GM21529 (cell line): ENCODE data around the gene IL1RL2.

ENCODE experiments used
- ATAC-seq: cut with Tn5 transposase; IDR thresholded peaks from one replicate; pipeline ENCODE4 v1.9.1; 2021; ENCODE audit not compliant: unreplicated experiment

IL1RL2 gene

DNA sequence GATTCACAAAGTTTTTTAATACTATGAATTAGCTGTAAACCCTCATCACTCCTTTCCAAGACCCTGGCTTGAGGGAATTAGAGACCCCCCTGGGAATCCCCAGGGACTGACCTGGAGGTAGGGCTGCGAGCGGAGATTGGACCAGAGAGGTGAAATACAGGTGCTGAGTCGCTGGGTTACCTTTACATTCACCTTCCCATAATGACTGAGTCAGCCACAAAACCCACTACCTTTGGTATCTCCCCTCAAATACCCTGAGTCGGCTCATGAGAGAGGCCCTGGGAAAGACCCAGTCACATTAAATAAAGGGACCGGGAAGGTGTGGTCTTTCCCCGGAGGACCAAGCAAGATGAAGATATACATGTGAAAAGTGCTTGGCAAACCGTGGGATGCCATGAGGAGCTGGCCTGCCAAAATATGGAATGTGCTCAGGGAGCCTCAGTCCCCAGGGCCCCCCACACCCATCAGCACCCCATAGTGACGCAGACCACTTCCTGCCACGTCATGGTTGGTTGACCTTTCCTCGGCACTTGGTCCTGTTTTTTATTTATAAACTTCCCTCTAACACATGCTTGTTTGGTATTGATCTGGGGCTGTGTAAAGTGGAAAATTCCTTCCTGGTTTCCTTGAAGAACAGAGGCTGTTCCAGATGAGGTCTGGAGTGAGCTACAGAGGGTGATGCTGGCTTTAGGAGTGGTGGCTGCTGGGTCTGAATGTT is 51.4 kb downstream of the IL1RL2 start:
- no peak for ATAC-seq

GRCh38 chr2:102238778-102239177 is 52.0 kb downstream of the IL1RL2 start:
- no peak for ATAC-seq

DNA sequence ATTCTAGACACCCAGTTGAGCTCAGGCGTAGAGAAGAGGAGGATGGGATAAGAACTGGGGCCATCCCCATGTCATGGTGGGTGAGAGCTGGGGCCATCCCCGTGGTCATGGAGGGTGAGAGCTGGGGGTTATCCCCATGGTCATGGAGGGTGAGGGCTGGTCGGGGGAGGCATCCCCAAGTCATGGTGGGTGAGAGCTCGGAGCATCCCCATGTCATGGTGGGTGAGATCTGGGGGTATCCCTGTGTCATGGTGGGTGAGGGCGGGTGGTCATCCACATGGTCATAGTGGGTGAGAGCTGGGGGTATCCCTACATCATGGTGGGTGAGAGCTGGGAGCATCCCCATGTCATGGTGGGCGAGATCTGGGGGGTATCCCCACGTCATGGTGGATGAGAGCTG is 52.5 kb downstream of the IL1RL2 start:
- ATAC-seq, result no peak

GRCh38 chr2:102240640-102241370 is 54.0 kb downstream of the IL1RL2 start:
- peak; percentile 87 for ATAC-seq

GRCh38 chr2:102241616-102242305 is 54.9 kb downstream of the IL1RL2 start:
- ATAC-seq, result no peak

DNA sequence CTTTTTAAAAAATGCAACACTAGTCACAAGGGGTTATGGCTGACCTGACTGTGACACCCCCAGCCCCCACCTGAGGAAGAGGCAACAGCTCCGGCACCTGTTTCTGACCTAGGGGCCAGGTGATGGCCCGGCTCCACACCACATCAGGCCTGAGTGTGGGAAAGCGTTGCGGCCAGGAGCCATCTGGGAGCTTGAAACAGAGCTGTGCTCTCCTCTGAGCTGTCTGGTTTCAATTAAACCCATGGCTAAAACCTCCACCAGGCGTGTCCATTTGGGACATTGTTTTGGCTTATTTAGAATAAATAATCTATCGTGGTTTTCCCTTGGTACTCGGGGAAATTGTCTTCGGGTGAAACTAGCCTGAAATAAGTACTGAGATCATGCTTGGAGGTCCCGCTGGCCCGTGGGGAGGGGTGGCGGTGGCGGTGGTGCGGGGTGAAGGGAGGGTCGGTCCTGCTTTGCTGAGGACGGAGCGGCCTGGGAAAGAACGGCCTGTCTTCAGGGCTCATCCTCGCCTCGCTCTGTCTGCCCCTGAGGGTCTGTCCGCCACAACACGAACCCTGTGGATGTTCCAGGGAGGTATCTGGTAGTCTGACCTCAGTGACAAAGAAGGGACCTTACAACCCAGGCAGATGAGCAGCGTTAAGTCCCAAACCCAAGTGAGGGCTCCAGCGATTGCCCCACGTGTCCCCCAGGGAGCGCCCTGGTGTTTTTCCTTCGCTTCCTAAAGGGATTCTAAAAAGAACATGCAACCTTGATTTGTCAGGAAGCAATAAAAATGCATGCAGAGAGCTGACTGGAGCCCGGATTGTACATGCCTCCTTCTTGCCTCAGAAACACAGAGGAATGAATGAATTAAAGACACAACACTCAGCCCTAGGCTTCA is 58.7 kb downstream of the IL1RL2 start:
- ATAC-seq, result no peak

- ATAC-seq, result no peak
Measured at GRCh38 chr2:102250278-102250821, 63.5 kb downstream of the IL1RL2 start.

DNA sequence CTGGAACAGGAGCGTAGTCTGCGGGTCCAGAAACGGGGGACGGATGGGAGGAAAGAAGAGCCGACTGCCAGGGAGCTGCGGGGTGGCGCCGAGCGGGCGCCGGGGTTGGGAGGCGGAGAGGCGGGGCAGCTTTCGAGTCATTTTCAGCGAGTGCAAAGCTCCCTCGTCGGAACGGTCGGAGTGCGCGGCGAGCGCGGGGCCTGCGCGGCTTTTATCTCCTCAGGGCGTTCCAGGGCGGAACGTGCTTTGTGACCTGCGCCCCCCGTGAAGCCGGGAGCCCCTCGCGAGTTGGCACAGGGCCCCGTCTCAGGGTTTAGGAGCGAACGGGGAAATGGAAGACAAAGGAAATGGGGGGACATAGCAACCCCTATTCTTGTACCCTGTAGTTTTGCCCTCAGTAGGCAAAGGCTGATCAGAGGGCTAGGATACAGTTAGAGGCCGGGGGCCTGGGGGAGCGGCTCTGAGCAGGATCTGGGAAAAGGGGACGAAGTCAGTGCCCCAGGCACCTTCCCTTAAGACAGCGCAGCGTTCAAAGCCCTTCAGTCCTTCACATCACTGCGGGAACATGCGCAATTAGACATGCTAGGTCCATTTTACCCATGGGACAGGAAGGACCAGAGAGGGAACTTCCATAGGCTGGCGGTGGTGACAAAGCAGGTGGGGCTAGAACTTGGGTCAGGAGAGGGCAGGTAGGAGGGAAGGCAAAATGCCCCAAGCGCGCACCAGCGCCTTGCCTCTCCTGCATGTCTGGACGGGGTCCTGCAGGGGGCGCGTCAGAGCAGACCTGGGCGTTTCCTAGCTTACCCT is 64.4 kb downstream of the IL1RL2 start:
- no peak for ATAC-seq

DNA sequence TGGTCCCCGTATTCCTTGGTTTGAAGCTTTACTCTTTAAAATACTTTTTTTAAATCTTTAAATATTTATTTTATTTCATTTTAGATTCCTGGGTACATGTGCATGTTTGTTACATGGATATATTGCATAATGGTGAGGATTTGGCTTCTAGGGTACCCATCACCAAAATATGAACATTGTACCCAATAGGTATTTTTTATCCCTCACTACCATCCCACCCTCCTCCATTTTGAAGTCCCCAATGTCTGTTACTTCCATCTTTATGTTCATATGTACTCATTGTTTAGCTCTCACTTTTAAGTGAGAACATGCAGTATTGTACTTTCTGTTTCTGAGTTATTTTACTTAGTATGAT is 65.0 kb downstream of the IL1RL2 start:
- no peak for ATAC-seq

DNA sequence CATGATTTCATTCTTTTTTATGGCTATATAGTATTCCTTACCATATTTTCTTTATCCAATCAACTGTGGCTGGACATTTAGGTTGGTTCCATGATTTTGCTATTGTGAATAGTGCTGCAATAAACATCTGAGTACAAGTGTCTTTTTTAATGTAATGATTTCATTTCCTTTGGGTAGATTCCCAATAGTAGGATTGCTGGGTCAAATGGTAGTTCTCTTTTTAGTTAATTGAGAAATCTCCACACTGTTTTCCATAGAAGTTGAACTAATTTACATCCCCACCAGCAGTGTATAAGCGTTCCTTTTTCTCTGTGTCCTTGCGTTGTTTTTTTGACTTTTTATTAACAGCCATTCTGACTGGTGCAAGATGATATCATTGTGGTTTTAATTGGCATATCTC is 65.4 kb downstream of the IL1RL2 start:
- no peak for ATAC-seq

DNA sequence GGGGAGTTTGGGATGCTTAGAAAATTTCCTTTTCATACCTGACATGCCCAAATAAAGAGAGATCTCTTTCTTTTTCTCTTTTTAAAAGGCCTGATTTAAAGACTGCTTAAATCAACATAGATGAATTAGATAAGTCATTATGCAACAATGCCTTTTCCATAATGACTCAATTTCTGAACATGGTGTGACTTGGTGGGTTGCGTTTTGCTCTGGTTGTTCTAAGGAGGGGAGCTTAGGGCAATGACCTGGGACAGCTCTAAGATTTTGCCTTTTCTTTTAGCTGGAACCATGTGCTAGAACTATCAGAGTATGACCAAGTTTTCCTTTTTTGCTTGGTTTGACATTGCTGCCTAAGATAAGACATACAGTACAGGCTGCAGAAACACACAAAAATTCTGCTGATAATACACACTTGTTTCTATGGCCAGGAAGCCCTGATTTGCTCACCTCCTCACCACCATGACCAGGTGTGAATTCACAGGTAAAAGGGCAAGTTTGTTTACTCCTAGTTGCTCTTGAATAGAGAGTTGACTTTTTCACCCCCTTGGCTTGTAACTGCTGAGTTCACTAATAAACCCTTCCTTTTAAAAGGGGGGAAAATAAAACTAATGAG is 66.4 kb downstream of the IL1RL2 start:
- no peak for ATAC-seq

DNA sequence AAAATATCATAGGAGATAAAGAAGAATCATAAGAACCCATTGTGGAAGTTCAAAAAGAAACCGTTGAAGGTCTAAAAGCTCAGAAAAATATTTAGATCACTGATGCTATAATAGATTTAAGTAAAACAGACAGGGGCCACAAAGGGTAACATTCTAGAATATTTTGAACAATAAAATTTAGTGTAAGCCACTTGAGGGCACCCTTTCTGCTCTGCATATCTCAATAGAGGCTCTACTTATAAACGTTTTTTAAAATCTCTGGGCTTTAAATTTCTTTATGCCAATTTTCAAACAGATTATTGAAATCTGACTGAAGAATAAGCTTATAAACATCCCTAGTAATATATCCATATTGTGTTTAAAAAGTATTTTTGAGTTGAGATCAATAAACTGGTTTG is 66.9 kb downstream of the IL1RL2 start:
- no peak for ATAC-seq

DNA sequence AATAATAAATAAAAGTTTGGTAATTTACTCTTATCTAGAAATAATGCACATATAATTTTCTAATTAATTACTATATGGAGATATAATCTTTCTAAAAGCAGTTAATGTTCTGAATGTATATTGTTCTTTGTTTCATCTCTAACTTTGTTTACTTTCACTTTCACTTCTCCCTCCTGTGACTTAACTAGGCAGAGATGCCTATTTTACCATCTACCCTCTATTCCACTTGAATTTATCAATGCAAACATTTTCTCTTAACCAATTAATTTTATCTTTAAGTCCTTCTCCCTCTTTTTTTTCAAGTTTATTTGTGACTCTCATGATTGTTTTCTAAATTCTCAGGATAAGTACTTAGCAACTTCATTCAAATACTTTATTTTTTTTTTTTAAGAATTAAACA is 69.5 kb downstream of the IL1RL2 start:
- no peak for ATAC-seq

GRCh38 chr2:102256874-102257462 is 70.1 kb downstream of the IL1RL2 start:
- ATAC-seq, result no peak

DNA sequence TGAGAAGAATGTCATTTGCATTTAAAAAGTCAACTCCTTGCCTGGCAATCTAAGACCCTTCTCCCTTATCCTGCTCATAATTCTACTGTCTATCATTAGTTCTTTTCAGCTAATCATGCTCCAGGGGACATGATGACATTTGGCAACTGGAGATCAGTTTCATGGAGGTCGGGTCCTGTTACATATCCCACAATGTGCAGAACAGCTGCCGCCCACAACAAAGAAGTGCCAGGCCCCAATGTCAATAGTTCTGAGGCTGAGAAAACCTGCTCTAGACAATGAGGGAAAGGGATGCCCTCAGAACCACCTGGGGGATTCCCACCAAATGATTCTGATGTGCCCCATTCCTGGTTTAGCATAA is 71.2 kb downstream of the IL1RL2 start:
- no peak for ATAC-seq

- no peak for ATAC-seq
Measured at GRCh38 chr2:102258386-102259074, 71.7 kb downstream of the IL1RL2 start.

DNA sequence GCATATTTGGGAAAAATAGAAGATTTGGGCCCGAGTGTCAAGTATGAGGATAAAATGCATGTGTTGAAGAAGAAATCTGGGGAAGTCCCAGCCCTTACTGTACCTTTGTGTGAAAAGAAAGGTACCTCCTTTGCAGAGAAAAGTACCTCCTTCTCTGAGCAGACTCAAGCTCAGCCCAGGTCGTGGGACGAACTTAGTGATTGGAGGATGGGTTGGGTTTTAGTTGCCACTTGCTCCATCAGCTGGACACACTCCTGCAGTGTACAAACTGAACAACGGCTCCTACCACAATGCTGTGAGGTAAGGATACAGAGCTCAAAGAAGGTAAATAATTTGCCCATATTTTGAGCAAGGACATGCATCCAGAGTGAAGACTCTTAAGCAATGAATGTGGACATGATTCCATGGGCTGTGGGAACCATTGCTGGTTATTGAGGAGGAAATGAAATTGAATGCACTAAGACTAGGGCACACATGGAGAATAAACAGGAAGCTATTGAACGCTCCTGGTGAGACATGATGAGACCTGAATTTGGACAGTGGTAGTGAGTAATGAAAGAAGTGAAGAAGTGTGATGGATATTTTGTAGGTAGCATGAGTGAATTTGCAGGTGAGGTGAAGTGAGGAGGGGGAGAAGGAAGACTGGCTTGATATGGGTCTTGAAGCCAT is 74.8 kb downstream of the IL1RL2 start:
- no peak for ATAC-seq
